Lower lobe of right lung (tissue), 2 donors: ENCODE data around the gene KIAA1210. TPM values are rescaled to one million over a fixed set of nuclear protein-coding genes. Genes with fewer than 3 reads are reported as not detected.
A peak's percentile ranks its signal among the peaks of the same experiment; 100 is the strongest.

Experiments
- ATAC-seq, 2 donors: fragments of 200-7000 bp; cut with Tn5 transposase; one replicate each; pipeline ENCODE4 v1.9.1; 2020 to 2022; ENCODE audit warnings: mild to moderate bottlenecking in 2 of 2, moderate library complexity in 2 of 2
- DNase-seq: peaks from one replicate; pipeline ENCODE4 v3.0.0-alpha.2; 2020
- H3K27ac ChIP-seq: fragments of 200-600 bp; one replicate; pipeline ENCODE4 v1.8.0; 2022
- H3K27me3 ChIP-seq: fragments of 200-600 bp; one replicate; pipeline ENCODE4 v1.8.0; 2022; ENCODE audit warnings: low read depth
- H3K36me3 ChIP-seq: fragments of 200-600 bp; one replicate; pipeline ENCODE4 v1.8.0; 2022; ENCODE audit warnings: mild to moderate bottlenecking
- H3K4me1 ChIP-seq: fragments of 200-600 bp; one replicate; pipeline ENCODE4 v1.8.0; 2022
- H3K4me3 ChIP-seq: fragments of 200-600 bp; one replicate; pipeline ENCODE4 v1.8.0; 2022; ENCODE audit warnings: mild to moderate bottlenecking
- H3K9me3 ChIP-seq: fragments of 200-600 bp; one replicate; pipeline ENCODE4 v1.8.0; 2022
- CTCF ChIP-seq: fragments of 200-600 bp; IDR thresholded peaks from one replicate; pipeline ENCODE4 v1.8.0; 2022; ENCODE audit warnings: antibody characterized with exemption, mild to moderate bottlenecking
- intact Hi-C: fragments of 100-400 bp; cut with DNase I; formaldehyde crosslinking; loops from one replicate; pipeline ENCODE4 v1.11.0; 2022
- total RNA-seq: library from RNA; stranded (reverse); fragmentation: NEBNext Ultra II Directional; extraction: Animal tissue kit (Norgen Biotek cat#: 25700); gene quantifications from one replicate; pipeline ENCODE4 v1.2.1, GENCODE V29; 2021
- donor health status: DM: no; HTN: yes; CAD: no; lungs with severe emphysema.

The KIAA1210 gene
- total RNA-seq, 1 donor from 2014 or later, result not detected

DNA sequence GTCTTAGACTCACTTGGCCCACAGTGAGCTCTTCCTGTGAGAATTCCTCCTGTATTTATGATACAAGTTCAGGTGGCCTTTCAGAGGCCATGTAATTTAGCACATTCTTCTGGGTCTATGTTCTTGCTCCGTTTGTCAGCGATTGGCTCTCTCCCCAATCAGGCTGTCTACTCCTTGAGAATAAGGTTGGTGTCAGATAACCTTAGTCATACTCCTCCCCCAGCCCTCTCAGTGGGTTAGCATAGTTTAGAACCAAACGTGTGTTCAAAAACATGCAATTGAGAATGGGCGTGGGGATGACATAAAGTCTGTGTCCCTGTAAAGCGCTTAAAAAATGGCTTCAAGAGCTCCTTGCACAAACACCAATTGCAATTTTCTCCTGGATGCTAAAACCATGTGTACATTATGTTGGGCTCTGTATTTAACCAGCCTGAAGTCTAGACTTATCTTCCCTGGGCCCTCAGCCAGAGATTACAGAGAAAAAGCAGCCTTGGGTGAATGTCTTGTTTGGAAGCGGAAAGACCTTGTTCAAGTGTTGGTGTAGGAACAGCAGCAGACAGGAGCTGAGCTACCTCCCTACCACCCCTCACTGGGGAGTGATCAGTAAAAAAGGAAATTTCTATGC, 64.8 kb downstream of the KIAA1210 start:
- Histone ChIP-seq H3K4me3 (no peak overlapping the region), H3K9me3 (no peaks in the 10 kb centered on the region), H3K27me3 (no peaks in the 10 kb centered on the region), H3K27ac (no peak overlapping the region), H3K4me1 (no peaks in the 10 kb centered on the region), H3K36me3 (no peaks in the 10 kb centered on the region)
- no peak for DNase-seq
- intact Hi-C loops, result loop anchor here (10.0 kb wide), 1 partner anchor 218 kb away; no protein-coding TSS in a partner anchor
- no peak for TF ChIP-seq CTCF
- ATAC-seq, result peak; percentile 37 to 69

DNA sequence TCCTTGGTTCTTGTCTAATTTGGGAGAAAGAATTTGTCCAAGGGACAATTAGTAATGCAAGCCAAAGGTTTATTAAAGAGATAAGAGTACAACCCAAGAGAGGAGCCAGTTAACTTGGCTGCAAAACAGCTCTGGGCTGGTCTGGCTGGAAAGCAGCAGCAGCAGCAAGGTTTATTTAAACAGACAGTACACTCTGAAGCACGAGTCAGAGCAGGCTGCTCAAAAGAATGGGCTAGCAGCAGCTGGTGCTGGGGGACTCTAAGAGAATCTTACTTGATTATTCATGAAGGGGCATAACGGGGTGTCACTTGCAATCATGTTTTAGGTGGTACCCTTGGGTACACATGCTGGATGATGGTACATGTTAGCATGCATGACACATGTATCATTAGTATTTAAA, 71.9 kb downstream of the KIAA1210 start:
- no peak for ATAC-seq
- intact Hi-C loops, result no loop called here

DNA sequence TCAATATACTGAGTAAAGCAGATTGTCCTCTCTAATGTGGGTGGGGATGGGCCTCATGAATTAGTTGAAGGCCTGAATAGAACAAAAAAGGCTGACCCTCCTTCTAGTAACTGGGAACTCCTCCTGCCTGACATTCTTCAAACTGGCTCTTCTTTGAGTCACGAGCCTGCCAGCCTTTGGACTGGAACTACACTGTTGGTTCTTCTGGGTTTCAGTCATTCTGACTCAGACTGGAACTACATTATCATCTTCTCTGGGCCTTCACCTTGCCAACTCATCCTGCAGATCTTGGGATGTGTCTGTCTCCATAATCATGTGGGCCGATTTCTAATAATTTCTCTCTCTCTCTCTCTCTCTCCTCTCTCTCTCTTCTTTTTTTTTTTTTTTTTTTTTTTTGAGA, 81.7 kb downstream of the KIAA1210 start:
- Histone ChIP-seq H3K4me3 (no peak overlapping the region), H3K9me3 (no peaks in the 10 kb centered on the region), H3K36me3 (no peaks in the 10 kb centered on the region), H3K27me3 (no peaks in the 10 kb centered on the region), H3K27ac (no peak overlapping the region), H3K4me1 (peaks cover 9% of the 10 kb centered on the region)
- intact Hi-C loops, result no loop called here
- no peak for DNase-seq
- ATAC-seq, result no peak
- no peak for TF ChIP-seq CTCF

More for the DNA sequence above, 71.9 kb downstream of the KIAA1210 start:
- Histone ChIP-seq H3K27ac (no peak overlapping the region), H3K9me3 (no peaks in the 10 kb centered on the region), H3K36me3 (no peaks in the 10 kb centered on the region), H3K4me1 (no peaks in the 10 kb centered on the region), H3K4me3 (no peak overlapping the region), H3K27me3 (no peaks in the 10 kb centered on the region)
- no peak for TF ChIP-seq CTCF
- no peak for DNase-seq

DNA sequence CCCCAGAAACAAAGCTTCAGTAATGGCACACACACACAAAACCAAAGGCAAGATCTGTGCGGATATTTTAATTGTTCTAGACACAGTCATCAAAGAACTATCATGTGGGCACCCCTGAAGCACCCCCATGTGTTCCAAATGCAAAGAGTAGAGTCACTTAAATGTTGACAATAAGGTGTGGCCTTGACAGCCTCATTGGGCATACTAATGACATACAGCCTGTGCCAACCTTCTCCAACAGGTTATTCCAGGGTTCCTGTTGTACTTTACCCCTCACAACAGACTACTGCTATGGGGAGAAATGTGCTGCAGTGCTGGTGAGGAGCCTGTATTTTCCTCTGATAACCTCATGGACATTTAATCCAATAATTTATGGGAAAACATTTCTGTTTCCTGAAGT, 84.6 kb downstream of the KIAA1210 start:
- no peaks in the 10 kb centered on the region for H3K36me3 ChIP-seq
- no peak for TF ChIP-seq CTCF
- no peak overlapping the region for H3K4me3 ChIP-seq
- H3K9me3 ChIP-seq, result no peaks in the 10 kb centered on the region
- DNase-seq (no peak), ATAC-seq (no peak)
- intact Hi-C loops, result no loop called here
- no peak overlapping the region for H3K27ac ChIP-seq
- H3K4me1 ChIP-seq, result peaks cover 12% of the 10 kb centered on the region
- no peaks in the 10 kb centered on the region for H3K27me3 ChIP-seq

DNA sequence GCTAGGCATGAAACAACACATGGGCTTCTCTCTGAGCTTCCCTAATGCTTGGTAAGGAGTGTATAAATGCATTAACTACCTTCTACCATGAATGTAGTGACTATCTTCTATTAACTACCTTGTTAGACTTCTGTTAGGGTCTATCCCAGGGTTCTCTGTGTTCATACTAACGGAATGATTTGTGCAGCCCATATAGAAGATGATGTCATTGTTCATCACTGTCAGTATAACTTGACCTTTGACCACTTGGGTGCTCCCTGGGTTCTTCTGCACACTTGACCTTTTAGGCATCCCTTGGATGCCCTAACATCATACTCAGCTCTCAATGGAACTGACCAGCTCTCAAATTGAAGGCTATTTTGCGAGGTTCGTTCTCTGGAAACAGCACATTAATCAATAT, 85.6 kb downstream of the KIAA1210 start:
- DNase-seq (no peak), ATAC-seq (no peak)
- no peaks in the 10 kb centered on the region for H3K9me3 ChIP-seq
- H3K4me1 ChIP-seq, result peaks cover 12% of the 10 kb centered on the region
- no peak overlapping the region for H3K4me3 ChIP-seq
- no peak for TF ChIP-seq CTCF
- intact Hi-C loops, result no loop called here
- H3K27me3 ChIP-seq, result no peaks in the 10 kb centered on the region
- H3K36me3 ChIP-seq, result no peaks in the 10 kb centered on the region
- H3K27ac ChIP-seq, result no peak overlapping the region
